H1 (cell line): Measurements from ENCODE around the gene ZBTB18. TPM values are rescaled to one million over a fixed set of nuclear protein-coding genes. Genes with fewer than 3 reads are reported as not detected.

Source experiments
- CTCF ChIA-PET: fragments of 300-600 bp; sonication (Branson Sonifier 250); formaldehyde crosslinking; loops from one replicate; lab custom pipeline; 2021; ENCODE audit not compliant: partially characterized antibody; lab: Charles Lee
- POLR2A ChIA-PET: fragments of 300-600 bp; sonication (Branson Sonifier 250); formaldehyde crosslinking; loops from one replicate; lab custom pipeline; 2021; ENCODE audit warnings: inconsistent platforms; ENCODE audit not compliant: partially characterized antibody; lab: Charles Lee
- DNase-seq, 2 experiments: peaks; one replicate each; pipeline versions ENCODE4 v3.0.0 to v3.0.0-alpha.2; 2010 to 2022; ENCODE audit warnings: low spot score in 2 of 2, low read depth in 1 of 2, mixed read lengths in 1 of 2
- FAIRE-seq: peaks from 2 replicates; lab custom pipeline; 2011; peaks lifted over from hg19 to GRCh38; lab: Jason Lieb, UNC
- H2AFZ ChIP-seq: 2 replicates; pipeline ENCODE4 v1.8.1; 2012; ENCODE audit warnings: low read length, inconsistent platforms
- H2AK5ac ChIP-seq: 2 replicates; pipeline ENCODE4 v1.6.1; 2013; ENCODE audit warnings: low read depth, low read length
- H2BK120ac ChIP-seq: replicated peaks from 2 replicates; pipeline ENCODE3; 2013; ENCODE audit warnings: low read depth, low read length, inconsistent platforms
- H2BK12ac ChIP-seq: 2 replicates; pipeline ENCODE4 v1.6.1; 2013; ENCODE audit warnings: low read depth, low read length
- H2BK15ac ChIP-seq: 2 replicates; pipeline ENCODE4 v1.6.1; 2013; ENCODE audit warnings: low read length
- H2BK20ac ChIP-seq: 2 replicates; pipeline ENCODE4 v1.6.1; 2013; ENCODE audit warnings: low read length
- H2BK5ac ChIP-seq: 2 replicates; pipeline ENCODE4 v1.6.1; 2013; ENCODE audit warnings: low read depth, low read length
- H3K14ac ChIP-seq: 2 replicates; pipeline ENCODE4 v1.6.1; 2013; ENCODE audit warnings: inconsistent platforms; ENCODE audit not compliant: insufficient read length
- H3K18ac ChIP-seq: 2 replicates; pipeline ENCODE4 v1.6.1; 2013; ENCODE audit warnings: low read length; ENCODE audit errors: extremely low read depth
- H3K23ac ChIP-seq: 2 replicates; pipeline ENCODE4 v1.6.1; 2013; ENCODE audit warnings: inconsistent platforms; ENCODE audit not compliant: insufficient read length
- H3K23me2 ChIP-seq: 2 replicates; pipeline ENCODE4 v1.6.1; 2013; ENCODE audit warnings: low read depth, low read length
- H3K27ac ChIP-seq: 2 replicates; pipeline ENCODE4 v1.6.1; 2011; ENCODE audit warnings: low read depth, low read length, inconsistent platforms
- H3K27me3 ChIP-seq, 4 experiments: replicated peaks in 1 of 4; 1 replicate in 1 of 4; 2 replicates in 3 of 4; pipeline versions ENCODE4 v1.6.1 to v1.8.1; 2011 to 2013; ENCODE audit warnings: low read length in 3 of 4, mild to moderate bottlenecking in 3 of 4, inconsistent platforms in 2 of 4, mixed read lengths in 2 of 4, moderate library complexity in 1 of 4; ENCODE audit not compliant: control insufficient read depth in 3 of 4, insufficient read depth in 3 of 4; ENCODE audit errors: extremely low read depth in 1 of 4
- H3K36me3 ChIP-seq, 4 experiments: 2 replicates each; pipeline versions ENCODE4 v1.6.1 to v1.8.1; 2011 to 2013; ENCODE audit warnings: mild to moderate bottlenecking in 4 of 4, low read length in 3 of 4, moderate library complexity in 2 of 4, control low read depth in 1 of 4, inconsistent platforms in 1 of 4; ENCODE audit not compliant: insufficient read depth in 4 of 4, control insufficient read depth in 2 of 4
- H3K4ac ChIP-seq: replicated peaks from 2 replicates; pipeline ENCODE3; 2013; ENCODE audit warnings: low read length, low read depth, mixed read lengths, inconsistent platforms; ENCODE audit not compliant: insufficient read length
- H3K4me1 ChIP-seq, 4 experiments: replicated peaks in 1 of 4; 1 replicate in 1 of 4; 2 replicates in 3 of 4; pipeline versions ENCODE4 v1.6.1 to v1.8.1; 2011 to 2013; ENCODE audit warnings: low read length in 3 of 4, inconsistent platforms in 2 of 4, mixed read lengths in 1 of 4; ENCODE audit not compliant: insufficient read depth in 4 of 4, control insufficient read depth in 3 of 4
- H3K4me2 ChIP-seq, 2 experiments: 2 replicates each; pipeline versions ENCODE4 v1.6.1 to v1.8.1; 2011 to 2013; ENCODE audit warnings: low read depth in 2 of 2, low read length in 2 of 2, control low read depth in 1 of 2, inconsistent platforms in 1 of 2, mild to moderate bottlenecking in 1 of 2; ENCODE audit not compliant: insufficient read depth in 1 of 2
- H3K4me3 ChIP-seq, 4 experiments: fragments of 200-600, 300-600 bp in 1 of 4; sonication (generic), shearing (Covaris generic), sonication (Bioruptor Twin) in 1 of 4; 2 replicates each; pipeline versions ENCODE4 v1.5.1 to v1.8.1; 2011 to 2016; ENCODE audit warnings: low read length in 4 of 4, low read depth in 3 of 4, control low read depth in 2 of 4, inconsistent platforms in 2 of 4, mild to moderate bottlenecking in 2 of 4, mixed read lengths in 1 of 4, moderate library complexity in 1 of 4; ENCODE audit not compliant: insufficient read depth in 2 of 4; ENCODE audit errors: extremely low read depth in 1 of 4
- H3K56ac ChIP-seq: replicated peaks from 2 replicates; pipeline ENCODE3; 2013; ENCODE audit warnings: low read depth, mild to moderate bottlenecking, mixed read lengths, low read length, inconsistent platforms; ENCODE audit not compliant: insufficient read length
- H3K79me1 ChIP-seq: 2 replicates; pipeline ENCODE4 v1.6.1; 2013; ENCODE audit warnings: low read depth, low read length, control low read depth
- H3K79me2 ChIP-seq, 2 experiments: 2 replicates each; pipeline versions ENCODE4 v1.6.1 to v1.8.1; 2012 to 2013; ENCODE audit warnings: low read length in 2 of 2, mild to moderate bottlenecking in 2 of 2, inconsistent platforms in 1 of 2; ENCODE audit not compliant: insufficient read depth in 2 of 2, control insufficient read depth in 1 of 2
- H3K9ac ChIP-seq, 4 experiments: replicated peaks in 1 of 4; 1 replicate in 1 of 4; 2 replicates in 3 of 4; pipeline versions ENCODE4 v1.6.1 to v1.8.1; 2011 to 2013; ENCODE audit warnings: low read depth in 3 of 4, low read length in 3 of 4, control low read depth in 2 of 4, mild to moderate bottlenecking in 2 of 4, moderate library complexity in 2 of 4, inconsistent platforms in 1 of 4; ENCODE audit errors: extremely low read depth in 1 of 4
- H3K9me3 ChIP-seq, 2 experiments: 2 replicates each; pipeline versions ENCODE4 v1.6.1 to v1.8.1; 2012 to 2013; ENCODE audit warnings: mild to moderate bottlenecking in 2 of 2, moderate library complexity in 2 of 2, control low read depth in 1 of 2, inconsistent platforms in 1 of 2, low read depth in 1 of 2, low read length in 1 of 2, mixed read lengths in 1 of 2; ENCODE audit not compliant: insufficient read depth in 2 of 2
- H4K20me1 ChIP-seq, 2 experiments: replicated peaks in 1 of 2; 2 replicates each; pipeline versions ENCODE3 to v1.8.1; 2011 to 2013; ENCODE audit warnings: inconsistent platforms in 2 of 2, low read length in 2 of 2, mild to moderate bottlenecking in 1 of 2; ENCODE audit not compliant: insufficient read depth in 2 of 2, control insufficient read depth in 1 of 2
- H4K5ac ChIP-seq: 2 replicates; pipeline ENCODE4 v1.6.1; 2013; ENCODE audit warnings: low read length, low read depth, mixed read lengths, inconsistent platforms; ENCODE audit not compliant: insufficient read length
- H4K8ac ChIP-seq: 2 replicates; pipeline ENCODE4 v1.8.0; 2013; ENCODE audit warnings: mild to moderate bottlenecking, moderate library complexity, low read length, inconsistent platforms; ENCODE audit not compliant: insufficient read depth; ENCODE audit errors: extremely low read depth
- H4K91ac ChIP-seq: replicated peaks from 2 replicates; pipeline ENCODE3; 2013; ENCODE audit warnings: low read length, mixed read lengths, inconsistent platforms; ENCODE audit not compliant: insufficient read length
- GABPA ChIP-seq: IDR thresholded peaks from 2 replicates; pipeline ENCODE4 v1.6.1; 2011; ENCODE audit warnings: mild to moderate bottlenecking, low read length, moderate library complexity, borderline replicate concordance; ENCODE audit not compliant: insufficient read depth
- KDM4A ChIP-seq: IDR thresholded peaks from one replicate; pipeline ENCODE4 v1.7.1; 2012; ENCODE audit warnings: low read depth, mild to moderate bottlenecking, moderate library complexity, low read length, inconsistent platforms; ENCODE audit not compliant: severe bottlenecking
- KDM5A ChIP-seq: fragments of 200-600 bp; IDR thresholded peaks from 2 replicates; pipeline ENCODE4 v1.7.1; 2012; ENCODE audit warnings: mild to moderate bottlenecking, low read length, inconsistent platforms, mixed read lengths
- SAP30 ChIP-seq: fragments of 300-600 bp; sonication (generic); IDR thresholded peaks from 2 replicates; pipeline ENCODE4 v1.7.1; 2012; ENCODE audit warnings: low read length, moderate library complexity, mild to moderate bottlenecking, inconsistent platforms; ENCODE audit not compliant: insufficient read depth, insufficient replicate concordance
- TCF12 ChIP-seq: IDR thresholded peaks from 2 replicates; pipeline ENCODE4 v1.6.1; 2011; ENCODE audit warnings: low read depth, mild to moderate bottlenecking, low read length
- YY1 ChIP-seq: IDR thresholded peaks from 2 replicates; pipeline ENCODE4 v1.6.1; 2011; ENCODE audit warnings: low read depth, mild to moderate bottlenecking, low read length
- WGBS, 2 experiments: shearing (Covaris generic) in 1 of 2; methylation state at CpG; one replicate each; pipeline versions ENCODE4 v1.1.6 to v1.1.7; 2013 to 2015; ENCODE audit warnings: low lambda C conversion rate in 2 of 2, mixed read lengths in 2 of 2, inconsistent platforms in 1 of 2, low coverage in 1 of 2, missing lambda C conversion rate in 1 of 2; ENCODE audit not compliant: insufficient replicate concordance in 2 of 2, insufficient coverage in 1 of 2, insufficient read length in 1 of 2; ENCODE audit errors: extremely low coverage in 1 of 2, missing lambda C conversion rate in 1 of 2; 5-methylcytosine and 5-hydroxymethylcytosine counted together
- polyA plus RNA-seq, 7 experiments: library from polyadenylated mRNA; depleted of rRNA in 3 of 7; stranded (reverse) in 5 of 7; unstranded in 2 of 7; fragments of >200 nt in 5 of 7; fragments of 200-250 nt in 2 of 7; gene quantifications; 1 replicate in 5 of 7; 2 replicates in 1 of 7; 4 replicates in 1 of 7; pipeline versions ENCODE4 v1.2.1 to v1.2.3, GENCODE V29; 2011 to 2013; ENCODE audit warnings: missing spikeins in 2 of 7, mixed read lengths in 2 of 7
- total RNA-seq: library from RNA; stranded (reverse); fragmentation: NEBNext Ultra II Directional; extraction: Animal tissue kit (Norgen Biotek cat#: 25700); gene quantifications from 2 replicates; pipeline ENCODE4 v1.2.1, GENCODE V29; 2021

The ZBTB18 gene
- total and polyA plus RNA-seq, 2 of the 8 experiments (the other 6 are each of a cell fraction or from before 2014, with no cell fraction given) = 8.5 to 14.4 TPM

GRCh38 chr1:244041466-244042120, 9.5 kb upstream of the ZBTB18 start:
- Histone ChIP-seq H3K14ac (no peak overlapping the region), H4K5ac (no peak overlapping the region), H2AFZ (no peak overlapping the region), H3K4ac (no peak overlapping the region), H4K91ac (no peak overlapping the region), H3K27ac (no peak overlapping the region), H2BK120ac (no peak overlapping the region), H3K79me1 (no peaks in the 10 kb centered on the region), H3K56ac (no peak overlapping the region), H4K8ac (no peak overlapping the region), H2BK5ac (no peak overlapping the region), H3K9ac (no peak overlapping the region), H3K23me2 (no peaks in the 10 kb centered on the region; the same call in 1 of the 2 replicates), H3K36me3 (no peaks in the 10 kb centered on the region), H3K4me2 (no peak overlapping the region), H3K79me2 (no peaks in the 10 kb centered on the region), H4K20me1 (no peaks in the 10 kb centered on the region), H3K27me3 (no peaks in the 10 kb centered on the region), H3K18ac (no peak overlapping the region), H3K4me3 (no peak overlapping the region), H3K9me3 (no peaks in the 10 kb centered on the region), H2AK5ac (no peak overlapping the region), H2BK15ac (no peak overlapping the region), H3K23ac (no peak overlapping the region), H2BK12ac (no peak overlapping the region), H3K4me1 (no peaks in the 10 kb centered on the region; a peak in 1 of 7 replicates), H2BK20ac (no peak overlapping the region)
- FAIRE-seq = no peak
- TF ChIP-seq GABPA (no peak), KDM5A (no peak), YY1 (no peak), SAP30 (no peak), KDM4A (no peak), TCF12 (no peak)
- ChIA-PET CTCF (interaction anchor here (0.6 kb wide), 1 partner anchor 39 kb away, joined by 3 read pairs; no protein-coding TSS in a partner anchor), POLR2A (no interaction called here)
- WGBS, 2 experiments = 94% methylated on average over 4 of the region's 4 CpGs; no CpG with 5 or more reads in 1 of the 2 experiments
- DNase-seq = no peak
